Measurements from ENCODE around the gene NRL. TPM values are rescaled to one million over a fixed set of nuclear protein-coding genes. Genes with fewer than 3 reads are reported as not detected.
A peak's percentile ranks its signal among the peaks of the same experiment; 100 is the strongest.

Gene NRL
- total RNA-seq, 4 donors from 2014 or later = 1.1 to 2.9 (median 1.6) TPM; not detected in 1

- WGBS, 2 donors (ENCODE audit: low coverage in 1 of 2) = 0% methylated on average over 11 to 19 of the region's 75 CpGs
- peak; percentile 97 for DNase-seq
- H3K9me3 ChIP-seq = no peaks in the 10 kb centered on the region
- in situ Hi-C loops (cut with MboI; ENCODE audit: low pct_ligation_motif_present in 1 of 4, low pct_unique_long_range_greater_than_20kb in 1 of 4, low sequenced_read_pairs in 3 of 4) (no loop called here), intact Hi-C loops (cut with DNase I; ENCODE audit: low total_unique reads) (loop anchor here (5.0 kb wide), 1 partner anchor 161 kb away; the partner anchor contains the start of genes DHRS1 and NOP9)
- H3K27ac ChIP-seq = peak within 1 kb of the TSS; percentile 89 to 98 (median 95)
- peak within 1 kb of the TSS; percentile 70 to 98 (median 84) for H3K4me3 ChIP-seq
- peaks cover 21 to 45% (median 30%) of the 10 kb centered on the region in 4 donors for H3K4me1 ChIP-seq
- H3K36me3 ChIP-seq = peaks cover 0 to 19% (median 2%) of the 10 kb centered on the region in 4 donors
- peak; percentile 60 to 91 (median 88) for TF ChIP-seq POLR2AphosphoS5 (IDR thresholded peaks at IDR 0.05)
- TF ChIP-seq POLR2A (IDR thresholded peaks at IDR 0.05) = peak; percentile 63
- TF ChIP-seq EP300 (IDR thresholded peaks at IDR 0.05; ENCODE audit: low read depth) = no peak
- no peak for TF ChIP-seq CTCF (IDR thresholded peaks at IDR 0.05)
- no peaks in the 10 kb centered on the region for H3K27me3 ChIP-seq
Observed at GRCh38 chr14:24135834-24136683, 21.3 kb upstream of the NRL start, which contains the start of gene PSME1. Gene PSME1, plus strand, starts transcription at chr14:24136194. Its CDS starts 69 bp downstream, at chr14:24136263.

DNA sequence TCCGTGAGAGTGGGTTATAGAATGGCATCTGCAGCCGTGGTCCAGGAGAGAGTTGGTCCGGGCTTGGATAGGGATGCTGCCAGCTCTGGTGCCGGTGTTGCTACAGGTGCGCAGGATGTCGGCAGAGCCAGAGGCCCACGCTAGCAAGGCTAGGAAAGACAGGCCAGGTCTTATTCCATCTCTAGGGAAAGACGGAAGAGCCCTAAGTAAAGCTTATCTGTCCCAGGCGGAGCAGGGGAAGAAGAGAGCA, 20.8 kb upstream of the NRL start:
- Histone ChIP-seq H3K36me3 (peaks cover 0 to 19% (median 2%) of the 10 kb centered on the region in 4 donors), H3K4me3 (peak overlapping the region; percentile 29 to 98 (median 72)), H3K27me3 (no peaks in the 10 kb centered on the region), H3K27ac (peak overlapping the region; percentile 89 to 98 (median 95)), H3K9me3 (no peaks in the 10 kb centered on the region), H3K4me1 (peaks cover 21 to 43% (median 27%) of the 10 kb centered on the region in 4 donors)
- in situ Hi-C loops (cut with MboI; ENCODE audit: low pct_ligation_motif_present in 1 of 4, low pct_unique_long_range_greater_than_20kb in 1 of 4, low sequenced_read_pairs in 3 of 4) (no loop called here), intact Hi-C loops (cut with DNase I; ENCODE audit: low total_unique reads) (loop anchor here (5.0 kb wide), 1 partner anchor 162 kb away; the partner anchor contains the start of genes DHRS1 and NOP9)
- DNase-seq = no peak
- TF ChIP-seq POLR2A (IDR thresholded peaks at IDR 0.05) (no peak), POLR2AphosphoS5 (IDR thresholded peaks at IDR 0.05) (no peak)
- WGBS, 2 donors (ENCODE audit: low coverage in 1 of 2) = 6 to 7% methylated on average over 2 to 9 of the region's 9 CpGs

DNA sequence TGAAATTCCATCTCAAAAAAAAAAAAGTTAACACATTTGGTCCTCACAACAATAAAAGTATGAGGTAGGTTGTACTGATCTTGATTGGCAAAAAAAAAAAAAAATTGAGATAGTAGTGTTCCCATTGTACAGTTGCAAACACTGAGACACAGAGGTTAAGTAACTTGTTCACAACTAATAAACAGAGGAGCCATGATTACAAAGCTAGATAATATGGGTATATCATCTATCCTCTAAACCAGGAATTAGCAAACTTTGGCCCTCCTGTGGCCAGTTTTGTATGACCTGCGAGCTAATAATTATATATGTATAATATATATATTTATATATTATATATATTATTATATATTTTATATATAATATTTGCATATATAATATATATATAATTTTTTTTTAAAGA, 19.0 kb upstream of the NRL start:
- DNase-seq = no peak
- in situ Hi-C loops (cut with MboI; ENCODE audit: low pct_ligation_motif_present in 1 of 4, low pct_unique_long_range_greater_than_20kb in 1 of 4, low sequenced_read_pairs in 3 of 4) = no loop called here
- 98 to 100% methylated on average over 1 of the region's 1 CpG for WGBS, 2 donors (ENCODE audit: low coverage in 1 of 2)
- intact Hi-C loops (cut with DNase I; ENCODE audit: low total_unique reads) = no loop called here
- no peak for TF ChIP-seq POLR2A (IDR thresholded peaks at IDR 0.05)
- no peak for TF ChIP-seq POLR2AphosphoS5 (IDR thresholded peaks at IDR 0.05)
- no peak for TF ChIP-seq CTCF (IDR thresholded peaks at IDR 0.05)
- TF ChIP-seq EP300 (IDR thresholded peaks at IDR 0.05; ENCODE audit: low read depth) = no peak
- H3K4me3 ChIP-seq = no peak overlapping the region
- H3K9me3 ChIP-seq = no peaks in the 10 kb centered on the region
- peaks cover 0 to 11% (median 2%) of the 10 kb centered on the region in 4 donors for H3K36me3 ChIP-seq
- H3K27ac ChIP-seq = no peak overlapping the region
- H3K27me3 ChIP-seq = no peaks in the 10 kb centered on the region
- peaks cover 12 to 26% (median 14%) of the 10 kb centered on the region in 4 donors for H3K4me1 ChIP-seq

GRCh38 chr14:24132976-24133375, 18.2 kb upstream of the NRL start:
- intact Hi-C loops (cut with DNase I; ENCODE audit: low total_unique reads) = no loop called here
- peaks cover 0 to 3% (median 0%) of the 10 kb centered on the region in 4 donors for H3K36me3 ChIP-seq
- in situ Hi-C loops (cut with MboI; ENCODE audit: low pct_ligation_motif_present in 1 of 4, low pct_unique_long_range_greater_than_20kb in 1 of 4, low sequenced_read_pairs in 3 of 4) = no loop called here
- H3K27ac ChIP-seq = no peak overlapping the region
- 90 to 95% methylated on average over 2 of the region's 2 CpGs for WGBS, 2 donors (ENCODE audit: low coverage in 1 of 2)
- H3K4me1 ChIP-seq = peaks cover 12 to 21% (median 14%) of the 10 kb centered on the region in 4 donors
- H3K4me3 ChIP-seq = no peak overlapping the region
- TF ChIP-seq EP300 (IDR thresholded peaks at IDR 0.05; ENCODE audit: low read depth) (no peak), POLR2AphosphoS5 (IDR thresholded peaks at IDR 0.05) (no peak), POLR2A (IDR thresholded peaks at IDR 0.05) (no peak), CTCF (IDR thresholded peaks at IDR 0.05) (no peak)
- H3K27me3 ChIP-seq = no peaks in the 10 kb centered on the region
- no peaks in the 10 kb centered on the region for H3K9me3 ChIP-seq
- no peak for DNase-seq

Measured in transverse colon (tissue), 4 donors.